HFF-Myc (cell line): ENCODE measurements around the gene SEPHS1.

Source experiments
- DNase-seq: peaks from one replicate; pipeline ENCODE4 v3.0.0-alpha.2; 2011; ENCODE audit warnings: low read depth; ENCODE audit errors: extremely low read depth
- H3K4me3 ChIP-seq: replicated peaks from 2 replicates; pipeline ENCODE4 v1.5.1; 2011; ENCODE audit warnings: low read depth, mild to moderate bottlenecking, control low read depth, low read length
- CTCF ChIP-seq: IDR thresholded peaks from 2 replicates; pipeline ENCODE4 v1.5.1; 2012; ENCODE audit warnings: mild to moderate bottlenecking, low read depth, low read length, control low read depth; ENCODE audit errors: missing control alignments

Gene SEPHS1

GRCh38 chr10:13317474-13317873 lies 30.6 kb downstream of the SEPHS1 start:
- H3K4me3 ChIP-seq, result no peak overlapping the region
- TF ChIP-seq CTCF, result no peak
- no peak for DNase-seq

GRCh38 chr10:13316635-13317311 lies 31.3 kb downstream of the SEPHS1 start:
- no peak for DNase-seq
- H3K4me3 ChIP-seq, result no peak overlapping the region
- no peak for TF ChIP-seq CTCF

- no peak for TF ChIP-seq CTCF
- H3K4me3 ChIP-seq, result no peak overlapping the region
- no peak for DNase-seq
Observed at GRCh38 chr10:13315361-13315760, 32.7 kb downstream of the SEPHS1 start.

GRCh38 chr10:13311177-13311575 lies 36.9 kb downstream of the SEPHS1 start:
- no peak for DNase-seq
- no peak overlapping the region for H3K4me3 ChIP-seq
- TF ChIP-seq CTCF, result no peak

- H3K4me3 ChIP-seq, result no peak overlapping the region
- no peak for TF ChIP-seq CTCF
- DNase-seq, result no peak
Observed at GRCh38 chr10:13310518-13311176, 37.4 kb downstream of the SEPHS1 start.

GRCh38 chr10:13309792-13310191 lies 38.3 kb downstream of the SEPHS1 start:
- no peak overlapping the region for H3K4me3 ChIP-seq
- no peak for TF ChIP-seq CTCF
- DNase-seq, result no peak
